ENCODE data around the gene SNAPC4. TPM values are rescaled to one million over a fixed set of nuclear protein-coding genes. Genes with fewer than 3 reads are reported as not detected.

The SNAPC4 gene
- total and polyA plus RNA-seq, 2 of the 8 experiments (the other 6 are each of a cell fraction or from before 2014, with no cell fraction given) = 6.9 to 18.1 TPM

DNA sequence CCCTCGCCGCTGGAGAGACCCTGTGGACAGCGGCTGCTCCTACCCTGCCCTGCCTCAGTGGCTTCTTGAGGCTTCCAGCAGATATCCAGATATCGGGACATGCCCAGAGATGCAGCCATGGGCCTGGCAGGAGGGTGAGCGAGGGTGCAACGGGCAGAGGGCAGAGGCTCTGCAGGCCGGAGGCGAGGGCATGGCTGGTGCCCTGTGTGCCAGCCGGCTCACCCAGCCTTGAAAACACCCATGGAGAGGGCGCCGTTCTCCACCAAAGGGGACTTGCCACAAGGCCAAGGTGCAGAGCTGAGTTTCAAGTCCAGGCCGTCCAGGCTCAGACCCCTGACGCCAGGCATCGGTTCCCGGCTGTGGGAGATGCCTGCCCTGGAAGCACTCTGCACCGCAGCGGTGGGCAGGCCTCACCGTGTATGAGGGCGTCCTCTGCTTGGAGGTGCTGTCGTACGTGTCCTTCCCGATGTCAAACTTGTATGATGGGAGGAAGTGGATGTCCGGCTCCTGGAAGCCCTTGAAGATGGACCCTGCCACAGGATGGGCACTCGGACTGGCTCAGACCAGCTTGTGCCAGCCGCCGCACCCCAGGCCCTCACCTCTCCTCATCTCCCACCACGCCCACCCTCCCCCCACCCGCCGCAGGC lies 30.7 kb upstream of the SNAPC4 start (continued):
- TF ChIP-seq KDM1A (IDR thresholded peaks at IDR 0.05; ENCODE audit: borderline replicate concordance, low read length) = no peak
